B cell (primary cell): ENCODE measurements around the gene GTF3A. TPM values are rescaled to one million over a fixed set of nuclear protein-coding genes. Genes with fewer than 3 reads are reported as not detected.

Experiments
- ATAC-seq: fragments of 200-7000 bp; cut with Tn5 transposase; one replicate; pipeline ENCODE4 v1.10.0; 2021; ENCODE audit warnings: low read depth, mild to moderate bottlenecking, moderate number of reproducible peaks, moderate library complexity
- CTCF ChIA-PET: fragments of 350-600 bp; sonication (Branson Sonifier 250); formaldehyde crosslinking; loops from one replicate; lab custom pipeline; 2021; ENCODE audit warnings: antibody characterized with exemption, inconsistent platforms; lab: Charles Lee
- POLR2A ChIA-PET: fragments of 350-600 bp; sonication (Branson Sonifier 250); formaldehyde crosslinking; loops from one replicate; lab custom pipeline; 2021; ENCODE audit warnings: antibody characterized with exemption; lab: Charles Lee
- DNase-seq: peaks from one replicate; pipeline ENCODE4 v3.0.0; 2013
- H2AFZ ChIP-seq: 2 replicates; pipeline ENCODE4 v1.6.1; 2012; ENCODE audit warnings: mild to moderate bottlenecking, low read depth, low read length; ENCODE audit not compliant: insufficient read depth, poor library complexity, severe bottlenecking
- H3K27ac ChIP-seq, 2 donors: 1 replicate in 1 of 2; 2 replicates in 1 of 2; pipeline ENCODE4 v1.5.1; 2012 to 2013; ENCODE audit warnings: low read length in 2 of 2, mild to moderate bottlenecking in 2 of 2, moderate library complexity in 1 of 2
- H3K27me3 ChIP-seq, 4 experiments: fragments of 200-600 bp in 1 of 4; sonication (generic) in 1 of 4; replicated peaks in 1 of 4; 1 replicate in 2 of 4; 2 replicates in 2 of 4; pipeline versions ENCODE4 v1.6.1 to v1.7.0; 2013 to 2016; ENCODE audit warnings: low read length in 3 of 4, mild to moderate bottlenecking in 2 of 4, mixed read lengths in 1 of 4, moderate library complexity in 1 of 4; ENCODE audit not compliant: insufficient read depth in 4 of 4, control insufficient read depth in 3 of 4; ENCODE audit errors: control extremely low read depth in 1 of 4
- H3K36me3 ChIP-seq, 2 experiments: replicated peaks in 1 of 2; 1 replicate in 1 of 2; 2 replicates in 1 of 2; pipeline versions ENCODE4 v1.6.1 to v1.7.1; 2013; ENCODE audit warnings: low read length in 1 of 2; ENCODE audit not compliant: insufficient read depth in 2 of 2, control insufficient read depth in 1 of 2; ENCODE audit errors: control extremely low read depth in 1 of 2, extremely low read depth in 1 of 2
- H3K4me1 ChIP-seq, 2 donors: fragments of 200-600 bp in 1 of 2; sonication (generic) in 1 of 2; 1 replicate in 1 of 2; 2 replicates in 1 of 2; pipeline versions ENCODE4 v1.5.1 to v1.6.1; 2013 to 2017; ENCODE audit warnings: low read length in 2 of 2; ENCODE audit not compliant: control insufficient read depth in 2 of 2, insufficient read depth in 2 of 2
- H3K4me2 ChIP-seq: replicated peaks from 2 replicates; pipeline ENCODE3; 2012; ENCODE audit warnings: mild to moderate bottlenecking, low read depth, low read length; ENCODE audit not compliant: poor library complexity, severe bottlenecking
- H3K4me3 ChIP-seq, 5 experiments: fragments of 200-600 bp in 1 of 5; sonication (generic) in 1 of 5; 1 replicate in 3 of 5; 2 replicates in 2 of 5; pipeline versions ENCODE4 v1.5.1 to v1.7.0; 2011 to 2016; ENCODE audit warnings: low read length in 4 of 5, mild to moderate bottlenecking in 4 of 5, low read depth in 2 of 5, control low read depth in 1 of 5, moderate library complexity in 1 of 5; ENCODE audit not compliant: insufficient read depth in 1 of 5; ENCODE audit errors: control extremely low read depth in 1 of 5, extremely low read depth in 1 of 5
- H3K79me2 ChIP-seq: fragments of 200-600 bp; sonication (generic); one replicate; pipeline ENCODE4 v1.6.0; 2016; ENCODE audit warnings: low read length; ENCODE audit not compliant: control insufficient read depth, insufficient read depth
- H3K9ac ChIP-seq: fragments of 200-600 bp; sonication (generic); 2 replicates; pipeline ENCODE4 v1.6.1; 2017; ENCODE audit warnings: mild to moderate bottlenecking, low read length, moderate library complexity
- H3K9me3 ChIP-seq, 3 donors: one replicate each; pipeline versions ENCODE4 v1.6.1 to v1.7.1; 2013; ENCODE audit warnings: low read length in 2 of 3; ENCODE audit not compliant: control insufficient read depth in 2 of 3, insufficient read depth in 1 of 3; ENCODE audit errors: control extremely low read depth in 1 of 3
- H4K20me1 ChIP-seq: 2 replicates; pipeline ENCODE4 v1.6.0; 2012; ENCODE audit warnings: mild to moderate bottlenecking, low read length; ENCODE audit not compliant: insufficient read depth, control insufficient read depth, poor library complexity, severe bottlenecking
- H3K27ac Mint-ChIP-seq: one replicate; pipeline ENCODE4 v1.8.0; 2021; ENCODE audit warnings: mixed read lengths
- H3K27me3 Mint-ChIP-seq: one replicate; pipeline ENCODE4 v1.8.0; 2021; ENCODE audit warnings: mixed read lengths
- H3K4me1 Mint-ChIP-seq: one replicate; pipeline ENCODE4 v1.8.0; 2021; ENCODE audit warnings: mixed read lengths
- H3K4me3 Mint-ChIP-seq: one replicate; pipeline ENCODE4 v1.8.0; 2021; ENCODE audit warnings: mixed read lengths
- H3K9me3 Mint-ChIP-seq: one replicate; pipeline ENCODE4 v1.8.0; 2022; ENCODE audit warnings: mixed read lengths; ENCODE audit not compliant: insufficient read depth
- EZH2 ChIP-seq: IDR thresholded peaks from 2 replicates; pipeline ENCODE4 v1.6.1; 2012; ENCODE audit warnings: borderline replicate concordance, low read depth, mild to moderate bottlenecking, moderate library complexity, low read length; ENCODE audit not compliant: insufficient read depth, poor library complexity, severe bottlenecking
- WGBS: methylation state at CpG from one replicate; pipeline ENCODE4 v1.1.5; 2013; ENCODE audit warnings: missing lambda C conversion rate; ENCODE audit not compliant: insufficient coverage; 5-methylcytosine and 5-hydroxymethylcytosine counted together
- intact Hi-C: fragments of 100-400 bp; cut with micrococcal nuclease; formaldehyde crosslinking; loops from one replicate; pipeline ENCODE4 v1.10.0; 2022
- polyA plus RNA-seq: library from polyadenylated mRNA; depleted of rRNA; stranded (reverse); fragments of >200 nt; gene quantifications from 2 replicates; pipeline ENCODE4 v1.2.3, GENCODE V29; 2012
- total RNA-seq, 2 donors: library from RNA; stranded (reverse); fragments of 120-200 nt in 1 of 2; gene quantifications; 1 replicate in 1 of 2; 2 replicates in 1 of 2; pipeline versions ENCODE4 v1.2.3 to v1.2.4, GENCODE V29; 2013 to 2022
- TF ChIP-seq, protein P1 (sequence below): fragments of 200-600 bp; IDR thresholded peaks from one replicate; pipeline ENCODE4 v1.8.0; 2022; ENCODE audit warnings: antibody characterized with exemption, mild to moderate bottlenecking

GTF3A gene
- total and polyA plus RNA-seq, 2 donors (not counting 1 experiment from before 2014, with no cell fraction given) = 122 to 169 TPM

DNA sequence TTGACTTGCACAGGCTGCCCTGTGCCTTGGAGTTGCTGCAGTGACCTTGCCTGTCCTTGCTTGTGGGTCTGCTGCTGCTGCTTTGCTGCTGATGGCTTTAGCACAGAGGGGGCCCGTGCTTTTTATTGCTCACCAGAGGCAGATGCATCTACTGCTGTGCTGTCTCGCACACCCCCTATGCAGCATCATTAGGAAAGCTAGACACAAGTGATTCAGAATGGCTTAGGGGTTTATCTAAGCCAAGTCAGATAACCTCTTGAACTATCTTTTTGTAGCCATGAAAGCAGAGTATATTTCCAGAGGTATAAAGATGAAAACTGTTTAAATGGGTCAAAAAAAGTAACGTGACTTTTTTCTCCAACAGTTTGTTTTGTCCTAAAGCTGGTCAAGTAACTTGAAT lies 7.8 kb downstream of the GTF3A start:
- H3K27me3 Mint-ChIP-seq = no peaks in the 10 kb centered on the region
- Histone ChIP-seq H3K4me2 (no peak overlapping the region), H2AFZ (no peak overlapping the region), H4K20me1 (peaks cover 10% of the 10 kb centered on the region), H3K9me3 (no peaks in the 10 kb centered on the region), H3K36me3 (peaks cover 15 to 98% of the 10 kb centered on the region in 2 experiments), H3K4me1 (peaks cover 4 to 7% of the 10 kb centered on the region in 2 donors), H3K27ac (no peak overlapping the region), H3K27me3 (no peaks in the 10 kb centered on the region), H3K4me3 (no peak overlapping the region), H3K9ac (no peak overlapping the region), H3K79me2 (peaks cover 24% of the 10 kb centered on the region)
- TF ChIP-seq EZH2 = no peak
- TF ChIP-seq, protein P1, sequence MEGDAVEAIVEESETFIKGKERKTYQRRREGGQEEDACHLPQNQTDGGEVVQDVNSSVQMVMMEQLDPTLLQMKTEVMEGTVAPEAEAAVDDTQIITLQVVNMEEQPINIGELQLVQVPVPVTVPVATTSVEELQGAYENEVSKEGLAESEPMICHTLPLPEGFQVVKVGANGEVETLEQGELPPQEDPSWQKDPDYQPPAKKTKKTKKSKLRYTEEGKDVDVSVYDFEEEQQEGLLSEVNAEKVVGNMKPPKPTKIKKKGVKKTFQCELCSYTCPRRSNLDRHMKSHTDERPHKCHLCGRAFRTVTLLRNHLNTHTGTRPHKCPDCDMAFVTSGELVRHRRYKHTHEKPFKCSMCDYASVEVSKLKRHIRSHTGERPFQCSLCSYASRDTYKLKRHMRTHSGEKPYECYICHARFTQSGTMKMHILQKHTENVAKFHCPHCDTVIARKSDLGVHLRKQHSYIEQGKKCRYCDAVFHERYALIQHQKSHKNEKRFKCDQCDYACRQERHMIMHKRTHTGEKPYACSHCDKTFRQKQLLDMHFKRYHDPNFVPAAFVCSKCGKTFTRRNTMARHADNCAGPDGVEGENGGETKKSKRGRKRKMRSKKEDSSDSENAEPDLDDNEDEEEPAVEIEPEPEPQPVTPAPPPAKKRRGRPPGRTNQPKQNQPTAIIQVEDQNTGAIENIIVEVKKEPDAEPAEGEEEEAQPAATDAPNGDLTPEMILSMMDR = no peak
- intact Hi-C loops = no loop called here
- DNase-seq (no peak), ATAC-seq (no peak)
- H3K27ac Mint-ChIP-seq = peak overlapping the region; percentile 47
- H3K4me3 Mint-ChIP-seq = no peak overlapping the region
- H3K4me1 Mint-ChIP-seq = peaks cover 22% of the 10 kb centered on the region
- 87% methylated on average over 3 of the region's 3 CpGs for WGBS
- no peaks in the 10 kb centered on the region for H3K9me3 Mint-ChIP-seq
- POLR2A ChIA-PET = interaction anchor here (1.1 kb wide), 1 partner anchor 11 kb away, joined by 5 read pairs; no protein-coding TSS in a partner anchor
- CTCF ChIA-PET = interaction anchor here (1.2 to 1.4 kb wide), 2 partner anchors 12 to 395 kb away, joined by 3 read pairs; no protein-coding TSS in a partner anchor

DNA sequence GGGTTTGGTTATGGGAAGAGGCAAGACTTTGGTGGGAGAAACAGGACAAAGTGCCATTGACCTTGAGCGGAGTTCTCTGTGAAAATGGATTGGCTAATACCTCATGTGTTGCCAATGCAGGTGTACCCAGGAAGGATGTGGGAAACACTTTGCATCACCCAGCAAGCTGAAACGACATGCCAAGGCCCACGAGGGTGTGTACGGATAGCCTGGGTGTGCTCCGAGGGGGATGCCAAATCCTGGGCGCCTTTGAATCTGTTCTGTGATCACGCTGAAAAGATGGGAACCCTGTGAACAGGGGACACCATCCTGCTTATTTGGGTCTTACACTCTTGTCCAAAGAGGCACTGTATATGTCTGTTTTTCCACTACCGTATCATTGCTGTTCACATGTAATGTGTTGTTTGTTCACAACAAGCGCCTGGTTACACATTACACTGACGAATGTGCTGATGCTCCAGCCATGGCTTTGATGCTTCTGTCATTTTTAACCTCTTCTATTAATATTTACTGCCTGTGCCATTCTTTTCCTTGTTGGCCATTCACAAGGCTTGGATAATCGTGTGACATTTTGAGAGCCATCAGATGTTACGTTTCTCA lies 8.3 kb downstream of the GTF3A start:
- Histone ChIP-seq H3K4me3 (no peak overlapping the region), H3K4me2 (no peak overlapping the region), H4K20me1 (peaks cover 10% of the 10 kb centered on the region), H3K36me3 (peaks cover 15 to 94% of the 10 kb centered on the region in 2 experiments), H3K9me3 (no peaks in the 10 kb centered on the region), H3K4me1 (peaks cover 0 to 2% of the 10 kb centered on the region in 2 donors), H3K27me3 (no peaks in the 10 kb centered on the region), H3K9ac (no peak overlapping the region), H2AFZ (no peak overlapping the region), H3K79me2 (peaks cover 24% of the 10 kb centered on the region), H3K27ac (no peak overlapping the region)
- no peak for TF ChIP-seq EZH2
- TF ChIP-seq, protein P1 = no peak
- Mint-ChIP-seq H3K27ac (peak overlapping the region; percentile 47), H3K27me3 (no peaks in the 10 kb centered on the region), H3K4me1 (peaks cover 18% of the 10 kb centered on the region), H3K4me3 (no peak overlapping the region), H3K9me3 (no peaks in the 10 kb centered on the region)
- intact Hi-C loops = no loop called here
- CTCF ChIA-PET = interaction anchor here (0.7 to 1.4 kb wide), 3 partner anchors 12 to 394 kb away, joined by 3 read pairs; no protein-coding TSS in a partner anchor
- WGBS = 78% methylated on average over 8 of the region's 12 CpGs
- POLR2A ChIA-PET = interaction anchor here (0.6 to 1.1 kb wide), 2 partner anchors 10 to 15 kb away, joined by 4 to 5 read pairs; no protein-coding TSS in a partner anchor
- ATAC-seq = no peak
- no peak for DNase-seq
